Measurements from ENCODE around the gene MIA3. TPM values are rescaled to one million over a fixed set of nuclear protein-coding genes. Genes with fewer than 3 reads are reported as not detected.

The MIA3 gene
- total RNA-seq, 2 donors from 2014 or later = 64.3 to 74.9 TPM

DNA sequence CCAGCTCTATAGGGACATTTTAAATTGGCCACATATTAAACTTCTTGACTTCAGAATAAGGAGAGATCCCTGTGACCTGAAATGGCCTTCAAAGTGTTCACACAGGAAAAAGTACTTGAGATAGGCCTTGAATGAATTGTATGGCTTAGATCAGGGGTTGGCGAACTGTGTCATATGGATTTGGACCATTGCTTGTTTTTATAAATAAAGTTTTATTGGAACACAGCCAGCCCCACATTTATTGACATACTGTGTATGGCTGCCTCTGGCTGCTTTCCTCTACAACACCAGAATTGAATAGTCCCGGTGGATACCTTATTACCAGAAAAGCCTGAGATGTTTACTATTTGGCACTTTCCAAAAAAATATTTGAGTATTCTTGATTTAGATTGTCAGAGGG lies 98.5 kb downstream of the MIA3 start:
- Histone ChIP-seq H3K27me3 (replicated peaks; ENCODE audit: insufficient read depth) (no peaks in the 10 kb centered on the region), H3K27ac (no peak overlapping the region), H3K36me3 (peaks cover 0 to 13% of the 10 kb centered on the region in 2 donors), H3K9me3 (no peaks in the 10 kb centered on the region), H3K4me3 (no peak overlapping the region), H3K4me1 (replicated peaks) (no peaks in the 10 kb centered on the region)
- intact Hi-C loops (cut with DNase I) = no loop called here
- DNase-seq (ENCODE audit: low spot score) = no peak
- no peak for TF ChIP-seq POLR2AphosphoS5 (IDR thresholded peaks at IDR 0.05)
- TF ChIP-seq CTCF (IDR thresholded peaks at IDR 0.05) = no peak
- no peak for TF ChIP-seq POLR2A (IDR thresholded peaks at IDR 0.05)
- 100% methylated on average over 2 of the region's 2 CpGs for WGBS

Other genes starting within 250 kb of the MIA3 start
- 1 to 10 TPM in 1 of 2 donors, not detected in 1; 2.3 TPM for gene HHIPL2, start 70.0 kb upstream of the MIA3 start, total RNA-seq
- 10 to 100 TPM in 1 of 2 donors, 1 to 10 TPM in 1; 8.5 to 12.6 TPM for gene TAF1A, start 28.2 kb upstream of the MIA3 start, total RNA-seq
- gene AIDA, start 94.4 kb downstream of the MIA3 start, total RNA-seq = 10 to 100 TPM; 36.7 to 61.4 TPM
- gene BROX, start 94.5 kb downstream of the MIA3 start, total RNA-seq = 10 to 100 TPM; 39.8 to 41.8 TPM
- gene FAM177B, start 119.1 kb downstream of the MIA3 start, total RNA-seq = under 1 TPM; 0.23 to 0.51 TPM
- gene DISP1, start 196.9 kb downstream of the MIA3 start, total RNA-seq = 10 to 100 TPM in 1 of 2 donors, 1 to 10 TPM in 1; 4.9 to 43.1 TPM

Measured in prostate gland (tissue), 2 donors.